H1 (cell line): Measurements from ENCODE around the gene TTC13. TPM values are rescaled to one million over a fixed set of nuclear protein-coding genes. Genes with fewer than 3 reads are reported as not detected.

Source experiments
- CTCF ChIA-PET: fragments of 300-600 bp; sonication (Branson Sonifier 250); formaldehyde crosslinking; loops from one replicate; lab custom pipeline; 2021; ENCODE audit not compliant: partially characterized antibody; lab: Charles Lee
- POLR2A ChIA-PET: fragments of 300-600 bp; sonication (Branson Sonifier 250); formaldehyde crosslinking; loops from one replicate; lab custom pipeline; 2021; ENCODE audit warnings: inconsistent platforms; ENCODE audit not compliant: partially characterized antibody; lab: Charles Lee
- DNase-seq, 2 experiments: peaks; one replicate each; pipeline versions ENCODE4 v3.0.0 to v3.0.0-alpha.2; 2010 to 2022; ENCODE audit warnings: low spot score in 2 of 2, low read depth in 1 of 2, mixed read lengths in 1 of 2
- FAIRE-seq: peaks from 2 replicates; lab custom pipeline; 2011; peaks lifted over from hg19 to GRCh38; lab: Jason Lieb, UNC
- H2AFZ ChIP-seq: 2 replicates; pipeline ENCODE4 v1.8.1; 2012; ENCODE audit warnings: low read length, inconsistent platforms
- H2AK5ac ChIP-seq: 2 replicates; pipeline ENCODE4 v1.6.1; 2013; ENCODE audit warnings: low read depth, low read length
- H2BK120ac ChIP-seq: replicated peaks from 2 replicates; pipeline ENCODE3; 2013; ENCODE audit warnings: low read depth, low read length, inconsistent platforms
- H2BK12ac ChIP-seq: 2 replicates; pipeline ENCODE4 v1.6.1; 2013; ENCODE audit warnings: low read depth, low read length
- H2BK15ac ChIP-seq: 2 replicates; pipeline ENCODE4 v1.6.1; 2013; ENCODE audit warnings: low read length
- H2BK20ac ChIP-seq: 2 replicates; pipeline ENCODE4 v1.6.1; 2013; ENCODE audit warnings: low read length
- H2BK5ac ChIP-seq: 2 replicates; pipeline ENCODE4 v1.6.1; 2013; ENCODE audit warnings: low read depth, low read length
- H3K14ac ChIP-seq: 2 replicates; pipeline ENCODE4 v1.6.1; 2013; ENCODE audit warnings: inconsistent platforms; ENCODE audit not compliant: insufficient read length
- H3K18ac ChIP-seq: 2 replicates; pipeline ENCODE4 v1.6.1; 2013; ENCODE audit warnings: low read length; ENCODE audit errors: extremely low read depth
- H3K23ac ChIP-seq: 2 replicates; pipeline ENCODE4 v1.6.1; 2013; ENCODE audit warnings: inconsistent platforms; ENCODE audit not compliant: insufficient read length
- H3K23me2 ChIP-seq: 2 replicates; pipeline ENCODE4 v1.6.1; 2013; ENCODE audit warnings: low read depth, low read length
- H3K27ac ChIP-seq: 2 replicates; pipeline ENCODE4 v1.6.1; 2011; ENCODE audit warnings: low read depth, low read length, inconsistent platforms
- H3K27me3 ChIP-seq, 4 experiments: replicated peaks in 1 of 4; 1 replicate in 1 of 4; 2 replicates in 3 of 4; pipeline versions ENCODE4 v1.6.1 to v1.8.1; 2011 to 2013; ENCODE audit warnings: low read length in 3 of 4, mild to moderate bottlenecking in 3 of 4, inconsistent platforms in 2 of 4, mixed read lengths in 2 of 4, moderate library complexity in 1 of 4; ENCODE audit not compliant: control insufficient read depth in 3 of 4, insufficient read depth in 3 of 4; ENCODE audit errors: extremely low read depth in 1 of 4
- H3K36me3 ChIP-seq, 4 experiments: 2 replicates each; pipeline versions ENCODE4 v1.6.1 to v1.8.1; 2011 to 2013; ENCODE audit warnings: mild to moderate bottlenecking in 4 of 4, low read length in 3 of 4, moderate library complexity in 2 of 4, control low read depth in 1 of 4, inconsistent platforms in 1 of 4; ENCODE audit not compliant: insufficient read depth in 4 of 4, control insufficient read depth in 2 of 4
- H3K4ac ChIP-seq: replicated peaks from 2 replicates; pipeline ENCODE3; 2013; ENCODE audit warnings: low read length, low read depth, mixed read lengths, inconsistent platforms; ENCODE audit not compliant: insufficient read length
- H3K4me1 ChIP-seq, 4 experiments: replicated peaks in 1 of 4; 1 replicate in 1 of 4; 2 replicates in 3 of 4; pipeline versions ENCODE4 v1.6.1 to v1.8.1; 2011 to 2013; ENCODE audit warnings: low read length in 3 of 4, inconsistent platforms in 2 of 4, mixed read lengths in 1 of 4; ENCODE audit not compliant: insufficient read depth in 4 of 4, control insufficient read depth in 3 of 4
- H3K4me2 ChIP-seq, 2 experiments: 2 replicates each; pipeline versions ENCODE4 v1.6.1 to v1.8.1; 2011 to 2013; ENCODE audit warnings: low read depth in 2 of 2, low read length in 2 of 2, control low read depth in 1 of 2, inconsistent platforms in 1 of 2, mild to moderate bottlenecking in 1 of 2; ENCODE audit not compliant: insufficient read depth in 1 of 2
- H3K4me3 ChIP-seq, 4 experiments: fragments of 200-600, 300-600 bp in 1 of 4; sonication (generic), shearing (Covaris generic), sonication (Bioruptor Twin) in 1 of 4; 2 replicates each; pipeline versions ENCODE4 v1.5.1 to v1.8.1; 2011 to 2016; ENCODE audit warnings: low read length in 4 of 4, low read depth in 3 of 4, control low read depth in 2 of 4, inconsistent platforms in 2 of 4, mild to moderate bottlenecking in 2 of 4, mixed read lengths in 1 of 4, moderate library complexity in 1 of 4; ENCODE audit not compliant: insufficient read depth in 2 of 4; ENCODE audit errors: extremely low read depth in 1 of 4
- H3K56ac ChIP-seq: replicated peaks from 2 replicates; pipeline ENCODE3; 2013; ENCODE audit warnings: low read depth, mild to moderate bottlenecking, mixed read lengths, low read length, inconsistent platforms; ENCODE audit not compliant: insufficient read length
- H3K79me1 ChIP-seq: 2 replicates; pipeline ENCODE4 v1.6.1; 2013; ENCODE audit warnings: low read depth, low read length, control low read depth
- H3K79me2 ChIP-seq, 2 experiments: 2 replicates each; pipeline versions ENCODE4 v1.6.1 to v1.8.1; 2012 to 2013; ENCODE audit warnings: low read length in 2 of 2, mild to moderate bottlenecking in 2 of 2, inconsistent platforms in 1 of 2; ENCODE audit not compliant: insufficient read depth in 2 of 2, control insufficient read depth in 1 of 2
- H3K9ac ChIP-seq, 4 experiments: replicated peaks in 1 of 4; 1 replicate in 1 of 4; 2 replicates in 3 of 4; pipeline versions ENCODE4 v1.6.1 to v1.8.1; 2011 to 2013; ENCODE audit warnings: low read depth in 3 of 4, low read length in 3 of 4, control low read depth in 2 of 4, mild to moderate bottlenecking in 2 of 4, moderate library complexity in 2 of 4, inconsistent platforms in 1 of 4; ENCODE audit errors: extremely low read depth in 1 of 4
- H3K9me3 ChIP-seq, 2 experiments: 2 replicates each; pipeline versions ENCODE4 v1.6.1 to v1.8.1; 2012 to 2013; ENCODE audit warnings: mild to moderate bottlenecking in 2 of 2, moderate library complexity in 2 of 2, control low read depth in 1 of 2, inconsistent platforms in 1 of 2, low read depth in 1 of 2, low read length in 1 of 2, mixed read lengths in 1 of 2; ENCODE audit not compliant: insufficient read depth in 2 of 2
- H4K20me1 ChIP-seq, 2 experiments: replicated peaks in 1 of 2; 2 replicates each; pipeline versions ENCODE3 to v1.8.1; 2011 to 2013; ENCODE audit warnings: inconsistent platforms in 2 of 2, low read length in 2 of 2, mild to moderate bottlenecking in 1 of 2; ENCODE audit not compliant: insufficient read depth in 2 of 2, control insufficient read depth in 1 of 2
- H4K5ac ChIP-seq: 2 replicates; pipeline ENCODE4 v1.6.1; 2013; ENCODE audit warnings: low read length, low read depth, mixed read lengths, inconsistent platforms; ENCODE audit not compliant: insufficient read length
- H4K8ac ChIP-seq: 2 replicates; pipeline ENCODE4 v1.8.0; 2013; ENCODE audit warnings: mild to moderate bottlenecking, moderate library complexity, low read length, inconsistent platforms; ENCODE audit not compliant: insufficient read depth; ENCODE audit errors: extremely low read depth
- H4K91ac ChIP-seq: replicated peaks from 2 replicates; pipeline ENCODE3; 2013; ENCODE audit warnings: low read length, mixed read lengths, inconsistent platforms; ENCODE audit not compliant: insufficient read length
- BCL11A ChIP-seq, 2 experiments: IDR thresholded peaks; one replicate each; pipeline ENCODE4 v1.6.1; 2011; ENCODE audit warnings: low read depth in 2 of 2, low read length in 2 of 2, mild to moderate bottlenecking in 2 of 2
- KDM4A ChIP-seq: IDR thresholded peaks from one replicate; pipeline ENCODE4 v1.7.1; 2012; ENCODE audit warnings: low read depth, mild to moderate bottlenecking, moderate library complexity, low read length, inconsistent platforms; ENCODE audit not compliant: severe bottlenecking
- RFX5 ChIP-seq: IDR thresholded peaks from 2 replicates; pipeline ENCODE4 v1.6.1; 2011; ENCODE audit warnings: low read depth, low read length, improper control_type of control experiment, borderline replicate concordance
- WGBS, 2 experiments: shearing (Covaris generic) in 1 of 2; methylation state at CpG; one replicate each; pipeline versions ENCODE4 v1.1.6 to v1.1.7; 2013 to 2015; ENCODE audit warnings: low lambda C conversion rate in 2 of 2, mixed read lengths in 2 of 2, inconsistent platforms in 1 of 2, low coverage in 1 of 2, missing lambda C conversion rate in 1 of 2; ENCODE audit not compliant: insufficient replicate concordance in 2 of 2, insufficient coverage in 1 of 2, insufficient read length in 1 of 2; ENCODE audit errors: extremely low coverage in 1 of 2, missing lambda C conversion rate in 1 of 2; 5-methylcytosine and 5-hydroxymethylcytosine counted together
- polyA plus RNA-seq, 7 experiments: library from polyadenylated mRNA; depleted of rRNA in 3 of 7; stranded (reverse) in 5 of 7; unstranded in 2 of 7; fragments of >200 nt in 5 of 7; fragments of 200-250 nt in 2 of 7; gene quantifications; 1 replicate in 5 of 7; 2 replicates in 1 of 7; 4 replicates in 1 of 7; pipeline versions ENCODE4 v1.2.1 to v1.2.3, GENCODE V29; 2011 to 2013; ENCODE audit warnings: missing spikeins in 2 of 7, mixed read lengths in 2 of 7
- total RNA-seq: library from RNA; stranded (reverse); fragmentation: NEBNext Ultra II Directional; extraction: Animal tissue kit (Norgen Biotek cat#: 25700); gene quantifications from 2 replicates; pipeline ENCODE4 v1.2.1, GENCODE V29; 2021

The TTC13 gene
- total and polyA plus RNA-seq, 2 of the 8 experiments (the other 6 are each of a cell fraction or from before 2014, with no cell fraction given), result 3.1 to 7.1 TPM

GRCh38 chr1:230863449-230863848 is 115.2 kb downstream of the TTC13 start:
- Histone ChIP-seq H3K4me1 (peaks cover 2 to 17% (median 11%) of the 10 kb centered on the region in 4 experiments; a peak in 6 of 7 replicates), H4K8ac (peak overlapping the region; percentile 37; the same call in 1 of the 2 replicates), H4K5ac (no peak overlapping the region), H2AFZ (no peak overlapping the region), H3K9me3 (no peaks in the 10 kb centered on the region), H2BK5ac (no peak overlapping the region), H3K18ac (no peak overlapping the region; the same call in 1 of the 2 replicates), H3K27ac (no peak overlapping the region), H3K23ac (no peak overlapping the region), H3K56ac (no peak overlapping the region), H4K20me1 (peaks cover 5 to 13% of the 10 kb centered on the region in 2 experiments), H3K79me2 (peaks cover 0 to 83% of the 10 kb centered on the region in 2 experiments; a peak in 2 of 4 replicates), H3K36me3 (no peaks in the 10 kb centered on the region), H3K79me1 (peaks cover 2% of the 10 kb centered on the region; the same call in 1 of the 2 replicates), H3K27me3 (peaks cover 0 to 2% (median 0%) of the 10 kb centered on the region in 4 experiments; a peak in 2 of 7 replicates), H2BK120ac (no peak overlapping the region), H2BK15ac (no peak overlapping the region), H2BK20ac (no peak overlapping the region), H3K23me2 (peaks cover 4% of the 10 kb centered on the region), H3K4me3 (no peak overlapping the region), H3K4ac (no peak overlapping the region), H3K4me2 (peak overlapping the region in 1 of 2 experiments; percentile 39; a peak in 1 of 4 replicates), H2BK12ac (no peak overlapping the region), H3K14ac (no peak overlapping the region), H4K91ac (peak overlapping the region; percentile 48), H2AK5ac (no peak overlapping the region), H3K9ac (peak overlapping the region in 1 of 4 experiments; percentile 36; a peak in 1 of 7 replicates)
- POLR2A ChIA-PET, result interaction anchor here (1.6 kb wide), 1 partner anchor 11 kb away, joined by 5 read pairs; no protein-coding TSS in a partner anchor
- WGBS, 2 experiments, result 50% methylated on average over 6 of the region's 6 CpGs; no CpG with 5 or more reads in 1 of the 2 experiments
- FAIRE-seq (no peak), DNase-seq (no peak)
- CTCF ChIA-PET, result interaction anchor here (1.8 to 1.9 kb wide), 2 partner anchors 65 to 228 kb away, joined by 5 to 8 read pairs; no protein-coding TSS in a partner anchor
- TF ChIP-seq BCL11A (IDR thresholded peaks at IDR 0.05; ENCODE audit: low read depth in 2 of 2, low read length in 2 of 2), result no peak
- TF ChIP-seq RFX5, result no peak
- TF ChIP-seq KDM4A, result no peak
